Measurements from ENCODE around the gene MTUS2.

Gene MTUS2

GRCh38 chr13:28859717-28860116, 39.6 kb downstream of the MTUS2 start:
- DNase-seq = no peak

- no peak for DNase-seq
These were observed 44.4 kb downstream of the MTUS2 start for GRCh38 chr13:28864544-28864943.

- DNase-seq = peak; percentile 75
These were observed 45.1 kb downstream of the MTUS2 start for GRCh38 chr13:28865149-28865744.

DNA sequence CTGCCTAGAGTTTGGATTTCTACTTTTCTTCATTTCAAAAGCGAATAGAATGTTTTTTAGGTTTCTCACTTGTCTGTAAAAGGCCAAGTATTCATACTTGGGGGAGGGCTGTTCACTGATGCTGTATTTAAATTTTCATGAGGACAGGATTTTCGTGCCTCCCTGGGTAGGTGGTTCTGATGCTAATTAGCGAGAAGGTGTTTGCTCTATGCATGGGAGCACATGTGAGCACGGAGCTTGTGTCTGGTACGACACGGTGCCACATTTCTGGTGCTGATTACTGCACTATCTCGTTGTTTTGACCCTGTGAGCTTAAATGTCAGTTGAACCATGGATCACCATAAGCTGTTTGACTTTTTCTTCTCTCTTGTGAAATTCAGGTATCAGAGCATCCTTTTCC, 45.8 kb downstream of the MTUS2 start:
- DNase-seq = no peak

- DNase-seq = no peak
These were observed 46.8 kb downstream of the MTUS2 start for GRCh38 chr13:28866932-28867331.

GRCh38 chr13:28867564-28867963, 47.4 kb downstream of the MTUS2 start:
- no peak for DNase-seq

- DNase-seq = no peak
These were observed 52.5 kb downstream of the MTUS2 start for GRCh38 chr13:28872427-28873176.

DNA sequence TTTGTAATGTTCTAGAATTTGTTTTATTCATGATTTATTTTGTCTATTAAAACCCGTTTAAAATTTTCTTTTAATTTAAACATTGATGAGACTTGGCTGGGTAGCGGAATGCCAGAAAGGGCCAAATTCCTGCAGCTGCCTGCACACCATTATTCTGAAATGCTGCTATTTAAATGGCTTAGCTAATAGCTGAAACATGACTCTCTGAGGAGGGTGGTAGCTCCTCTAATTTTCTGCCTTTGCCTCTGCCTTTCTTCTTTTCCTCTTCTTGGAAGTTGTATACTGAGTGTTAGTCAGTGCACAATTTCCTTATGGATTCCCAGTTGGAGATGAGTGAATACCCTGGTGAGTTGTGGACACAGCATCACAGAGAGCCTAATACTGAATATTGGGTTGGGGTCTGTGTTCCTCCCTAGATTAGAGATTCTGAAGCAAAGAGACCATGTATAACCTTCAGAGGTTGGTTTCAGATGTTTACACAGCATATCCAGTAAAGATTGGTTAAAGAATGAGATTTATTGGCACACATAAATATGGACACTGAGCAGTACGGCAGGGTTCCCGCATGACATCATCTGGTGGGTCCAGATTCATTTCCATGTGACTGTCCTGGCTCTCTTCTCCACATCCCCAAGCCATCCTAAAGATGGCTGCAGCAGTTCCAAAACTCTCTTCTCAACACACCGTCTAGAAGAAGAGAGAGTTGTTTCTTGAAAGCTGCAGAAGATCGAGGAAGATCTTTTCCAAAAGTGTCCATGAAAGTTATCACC, 55.9 kb downstream of the MTUS2 start:
- DNase-seq = no peak

- no peak for DNase-seq
These were observed 57.3 kb downstream of the MTUS2 start for GRCh38 chr13:28877408-28877807.

- no peak for DNase-seq
These were observed 65.0 kb downstream of the MTUS2 start for GRCh38 chr13:28885181-28885580.

DNA sequence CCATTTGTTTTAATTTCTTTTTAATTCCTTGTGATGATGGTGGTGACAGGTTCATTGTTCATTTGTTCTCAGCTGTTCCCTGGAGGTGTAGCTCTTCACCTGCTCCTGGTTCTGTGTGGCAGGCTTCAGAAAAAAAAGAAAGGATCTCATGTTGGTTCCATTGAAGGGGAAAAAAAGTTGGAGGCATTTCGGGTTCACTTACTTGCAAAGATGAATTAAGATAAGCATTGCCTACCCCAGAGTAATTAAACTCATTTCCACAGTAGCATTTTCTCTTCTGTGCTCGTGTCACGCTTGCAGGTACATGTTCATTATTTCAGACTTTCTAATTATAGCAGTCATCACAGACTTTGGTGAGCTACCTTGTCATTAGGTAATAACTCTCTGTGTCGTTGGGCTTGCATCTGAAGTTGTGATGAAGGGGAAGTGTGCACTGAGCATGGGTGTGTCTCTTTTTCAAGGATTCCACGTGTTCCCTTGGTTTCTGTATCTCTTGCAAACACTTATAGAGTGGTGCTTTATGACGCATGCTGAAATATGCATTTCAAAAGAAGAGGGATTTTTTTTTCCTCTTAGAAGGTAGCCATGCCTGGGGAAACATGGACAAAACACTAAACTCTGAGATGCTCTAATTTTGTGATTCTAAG, 69.1 kb downstream of the MTUS2 start:
- no peak for DNase-seq

- DNase-seq = no peak
These were observed 70.6 kb downstream of the MTUS2 start for GRCh38 chr13:28890712-28891111.

- no peak for DNase-seq
These were observed 97.9 kb downstream of the MTUS2 start for GRCh38 chr13:28918030-28918429.

- no peak for DNase-seq
These were observed 102.2 kb downstream of the MTUS2 start for GRCh38 chr13:28922341-28922740.

- DNase-seq = no peak
These were observed 115.0 kb downstream of the MTUS2 start for GRCh38 chr13:28935104-28935503.

DNA sequence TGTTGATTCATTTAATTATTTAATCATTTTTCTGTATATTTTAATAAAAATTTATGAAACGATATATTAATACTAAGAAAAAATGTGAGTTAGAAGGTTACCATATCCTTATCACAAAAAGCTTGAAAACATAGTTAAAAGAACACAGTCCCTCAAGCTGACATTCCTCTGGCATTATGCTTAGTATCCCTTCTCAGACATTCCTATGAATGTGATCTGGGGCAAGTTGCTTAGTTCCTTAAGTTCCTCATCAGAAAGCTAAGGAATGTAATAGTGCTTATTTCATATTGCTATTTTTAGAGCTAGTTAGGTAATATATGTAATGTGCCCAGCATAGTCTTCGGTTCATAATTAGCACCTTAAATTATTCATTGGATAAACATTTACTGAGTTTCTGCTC, 122.8 kb downstream of the MTUS2 start:
- DNase-seq = no peak

DNA sequence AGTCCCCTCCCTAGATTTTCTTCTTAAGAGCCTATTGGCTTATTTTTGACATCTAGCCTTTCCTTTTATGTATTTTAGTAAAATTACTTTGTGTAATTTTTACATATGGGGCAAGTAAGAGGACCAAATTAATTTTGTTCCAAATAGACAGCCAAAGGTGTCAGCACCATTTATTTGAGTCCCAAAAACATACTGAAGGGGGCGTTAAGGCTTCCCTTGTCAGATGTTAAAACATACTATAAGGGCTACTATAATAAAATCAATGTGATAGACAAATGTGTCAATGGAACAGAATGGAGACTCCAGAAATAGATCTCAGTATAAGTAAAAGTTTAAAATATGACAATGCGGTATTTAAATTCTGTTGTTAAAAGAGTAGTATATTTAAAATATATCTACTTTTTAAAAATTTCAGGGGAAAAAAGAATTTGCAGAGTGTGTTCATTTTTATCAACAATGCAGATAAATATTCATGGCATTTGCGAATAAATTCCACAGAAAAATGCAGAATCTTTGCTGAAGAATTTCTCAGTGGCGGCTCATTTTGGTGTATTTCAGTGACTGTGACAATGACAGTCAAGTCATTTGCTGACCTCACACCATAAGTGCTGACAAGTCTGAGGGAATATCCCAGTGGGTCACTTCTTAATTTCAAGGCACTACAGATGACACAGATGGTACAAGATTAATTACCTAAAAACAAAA, 133.7 kb downstream of the MTUS2 start:
- no peak for DNase-seq

GRCh38 chr13:28954419-28954725, 134.2 kb downstream of the MTUS2 start:
- DNase-seq = no peak

DNA sequence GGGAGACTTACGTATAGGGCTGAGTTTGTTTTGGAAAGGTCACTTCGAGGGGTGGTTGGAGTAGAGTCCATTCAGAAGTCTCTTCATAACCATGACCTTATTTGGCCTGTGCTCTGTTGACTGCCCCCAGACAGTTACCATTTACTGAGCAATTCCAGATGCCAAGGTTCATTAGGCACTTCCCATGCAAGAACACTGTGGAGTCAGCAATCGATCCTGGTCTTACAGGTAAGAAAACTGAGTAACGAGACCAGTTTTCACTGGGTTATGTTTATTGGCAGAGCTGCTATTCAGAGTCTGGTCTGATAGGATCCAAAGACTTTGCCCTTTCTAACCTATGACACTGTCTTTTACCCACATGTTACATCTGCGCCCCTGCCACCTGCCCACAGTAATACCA, 134.7 kb downstream of the MTUS2 start:
- DNase-seq = no peak

- no peak for DNase-seq
These were observed 135.3 kb downstream of the MTUS2 start for GRCh38 chr13:28955264-28955966.

DNA sequence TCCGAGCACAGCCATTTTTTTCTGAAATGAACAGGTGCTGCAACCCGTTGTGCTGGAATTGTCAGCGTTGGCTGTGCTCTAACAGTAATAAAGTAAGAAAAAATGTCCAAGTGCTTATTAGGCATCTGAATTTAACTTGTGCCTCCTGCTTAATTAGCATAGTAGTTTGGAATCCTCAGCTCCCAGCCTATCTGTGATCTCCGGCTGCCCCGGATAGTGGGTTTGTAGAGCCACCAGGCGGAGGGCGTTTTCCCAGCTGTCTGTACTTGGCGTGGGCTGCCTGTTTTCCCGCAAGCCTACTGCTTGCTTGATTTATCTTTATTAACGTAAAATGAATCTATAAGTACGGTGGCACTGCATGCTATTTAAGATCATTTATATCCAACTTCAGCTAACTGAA, 137.9 kb downstream of the MTUS2 start:
- DNase-seq = no peak

DNA sequence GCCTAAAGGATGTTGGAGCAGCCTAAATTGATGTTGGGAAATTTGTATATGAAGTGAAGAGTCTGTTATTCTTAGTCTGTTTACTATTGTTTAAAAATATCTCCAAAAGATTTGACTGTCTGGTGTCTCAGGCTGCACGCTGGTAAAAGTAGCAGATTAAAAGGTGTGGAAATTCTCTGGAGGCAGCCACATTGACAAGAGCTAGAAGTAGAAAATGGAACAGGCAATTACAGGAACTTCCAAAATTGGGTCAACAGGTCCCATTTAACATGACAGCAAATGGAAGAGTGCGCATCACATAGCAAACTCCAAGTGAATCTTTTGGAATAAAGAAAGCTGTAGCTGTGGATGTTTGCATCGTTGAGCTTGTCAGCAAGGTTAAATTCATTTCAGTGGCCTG, 138.3 kb downstream of the MTUS2 start:
- no peak for DNase-seq

- DNase-seq = no peak
These were observed 143.9 kb downstream of the MTUS2 start for GRCh38 chr13:28964052-28964451.

Data from NCI-H1105 (cell line).